OCI-LY3 (cell line): ENCODE measurements around the gene OXNAD1.

Source experiments
- H2AFZ ChIP-seq: fragments of 200-600, 300-600 bp; shearing (Covaris generic); 2 replicates; pipeline ENCODE4 v1.6.0; 2014; ENCODE audit warnings: antibody characterized with exemption, low read depth, low read length
- H3K27ac ChIP-seq: fragments of 200-600, 300-600 bp; sonication (generic); 2 replicates; pipeline ENCODE4 v1.5.1; 2014; ENCODE audit warnings: mild to moderate bottlenecking, low read length, moderate library complexity, mixed read lengths
- H3K27me3 ChIP-seq: fragments of 200-600, 300-600 bp; sonication (generic); 2 replicates; pipeline ENCODE4 v1.6.1; 2014; ENCODE audit warnings: low read depth, low read length, mixed read lengths
- H3K36me3 ChIP-seq: fragments of 200-600, 300-600 bp; sonication (generic); replicated peaks from 2 replicates; pipeline ENCODE3; 2014; ENCODE audit warnings: low read depth, low read length, mixed read lengths
- H3K4me1 ChIP-seq: fragments of 300-600, 200-600 bp; sonication (generic); 2 replicates; pipeline ENCODE4 v1.6.1; 2014; ENCODE audit warnings: low read length, mixed read lengths
- H3K4me2 ChIP-seq: fragments of 200-600, 300-600 bp; sonication (generic); 2 replicates; pipeline ENCODE4 v1.6.1; 2014; ENCODE audit warnings: low read length, mixed read lengths
- H3K4me3 ChIP-seq: fragments of 300-600, 200-600 bp; sonication (generic); 2 replicates; pipeline ENCODE4 v1.5.1; 2014; ENCODE audit warnings: antibody characterized with exemption, mild to moderate bottlenecking, low read length, moderate library complexity
- H3K79me2 ChIP-seq: fragments of 300-600, 200-600 bp; shearing (Covaris generic); 2 replicates; pipeline ENCODE4 v1.6.1; 2014; ENCODE audit warnings: mild to moderate bottlenecking, low read length, mixed read lengths
- H3K9ac ChIP-seq: fragments of 300-600, 200-600 bp; shearing (Covaris generic); 2 replicates; pipeline ENCODE4 v1.6.0; 2014; ENCODE audit warnings: mild to moderate bottlenecking, low read length, moderate library complexity
- H3K9me3 ChIP-seq: fragments of 200-600, 300-600 bp; shearing (Covaris generic); 2 replicates; pipeline ENCODE4 v1.6.1; 2014; ENCODE audit warnings: low read length, mixed read lengths; ENCODE audit not compliant: insufficient read depth
- H4K20me1 ChIP-seq: fragments of 200-600, 300-600 bp; sonication (generic); 2 replicates; pipeline ENCODE4 v1.6.1; 2016; ENCODE audit warnings: low read length, mixed read lengths; ENCODE audit not compliant: insufficient read depth
- CTCF ChIP-seq: fragments of 200-600, 300-600 bp; sonication (generic); IDR thresholded peaks from 2 replicates; pipeline ENCODE4 v1.5.1; 2014; ENCODE audit warnings: antibody characterized with exemption, low read length, low read depth
- EZH2phosphoT487 ChIP-seq: fragments of 200-600 bp; shearing (Covaris generic); IDR thresholded peaks from 2 replicates; pipeline ENCODE4 v1.6.1; 2018; ENCODE audit warnings: antibody characterized with exemption, mixed run types, low read depth

OXNAD1 gene

DNA sequence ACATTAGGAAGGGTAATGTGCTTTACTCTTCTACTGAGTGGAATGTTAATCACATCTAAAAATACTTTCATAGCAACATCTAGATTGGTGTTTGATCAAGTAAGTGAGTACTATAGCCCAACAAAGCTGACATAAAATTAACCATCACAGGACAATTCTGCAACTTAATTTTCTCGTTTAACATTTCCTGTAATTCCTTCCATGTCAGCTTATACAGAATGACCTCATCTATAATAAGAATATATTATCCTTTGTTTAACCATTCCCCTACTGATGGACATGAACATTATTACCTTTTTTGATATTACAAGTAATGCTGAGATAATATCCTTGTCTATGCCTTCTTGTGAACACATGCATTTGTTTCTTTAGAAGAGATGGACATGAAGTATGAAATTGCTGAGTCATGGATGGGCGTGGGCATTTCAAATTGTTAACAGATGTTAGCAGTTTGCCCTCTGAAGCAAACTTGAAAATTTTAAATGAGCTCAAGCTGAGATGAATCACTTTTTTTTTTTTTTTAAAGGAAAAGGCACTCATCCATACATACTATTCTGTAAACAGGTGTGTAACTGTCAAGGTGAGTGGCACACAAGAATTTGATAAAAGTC is 85.1 kb downstream of the OXNAD1 start:
- peaks cover 59% of the 10 kb centered on the region for H4K20me1 ChIP-seq
- H3K79me2 ChIP-seq, result peaks cover 8% of the 10 kb centered on the region; the same call in 1 of the 2 replicates
- no peaks in the 10 kb centered on the region for H3K9me3 ChIP-seq
- no peak overlapping the region for H3K9ac ChIP-seq
- H3K4me1 ChIP-seq, result no peaks in the 10 kb centered on the region
- no peak overlapping the region for H3K4me2 ChIP-seq
- H3K27ac ChIP-seq, result no peak overlapping the region
- H3K36me3 ChIP-seq, result peaks cover 91% of the 10 kb centered on the region
- H3K4me3 ChIP-seq, result no peak overlapping the region
- H2AFZ ChIP-seq, result no peak overlapping the region
- TF ChIP-seq EZH2phosphoT487 (no peak), CTCF (no peak)
- no peaks in the 10 kb centered on the region for H3K27me3 ChIP-seq

DNA sequence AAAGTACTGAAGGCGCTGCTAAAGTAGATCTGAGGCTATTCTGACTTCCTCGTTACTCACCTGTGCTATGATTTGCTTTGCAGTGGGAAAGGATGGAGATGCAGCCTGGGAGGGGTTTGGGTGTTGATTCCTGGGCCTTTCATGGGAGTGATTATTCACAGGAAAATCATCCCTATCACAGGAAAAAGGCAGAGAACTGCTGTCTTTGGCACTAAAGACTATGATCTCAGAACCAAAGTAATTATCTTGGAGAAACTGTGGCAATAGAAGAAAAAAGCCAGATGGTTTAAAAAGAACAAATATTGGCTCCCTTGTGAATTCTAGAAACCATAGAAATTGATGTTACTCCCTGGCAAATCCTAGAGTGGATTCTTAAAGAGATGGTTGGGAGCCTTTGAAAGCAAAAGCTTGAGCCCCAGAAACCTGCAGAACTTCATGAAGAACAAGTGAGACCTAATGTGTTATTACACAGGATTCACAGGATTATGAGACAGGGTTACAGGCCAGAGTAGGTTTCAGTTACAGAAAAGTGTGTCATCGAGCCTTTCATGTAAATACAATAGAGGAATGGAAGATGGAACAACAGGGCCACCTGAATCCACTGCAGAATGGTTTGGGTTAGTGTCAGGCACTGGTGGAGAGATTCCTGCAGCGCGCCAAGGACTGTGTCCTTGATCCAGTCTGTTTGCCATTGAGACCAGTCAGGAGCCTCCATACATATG is 85.7 kb downstream of the OXNAD1 start:
- no peaks in the 10 kb centered on the region for H3K27me3 ChIP-seq
- no peaks in the 10 kb centered on the region for H3K9me3 ChIP-seq
- H3K4me1 ChIP-seq, result no peaks in the 10 kb centered on the region
- no peak overlapping the region for H3K27ac ChIP-seq
- no peak overlapping the region for H3K9ac ChIP-seq
- TF ChIP-seq CTCF (no peak), EZH2phosphoT487 (no peak)
- H3K36me3 ChIP-seq, result peaks cover 91% of the 10 kb centered on the region
- H3K79me2 ChIP-seq, result peaks cover 13% of the 10 kb centered on the region; the same call in 1 of the 2 replicates
- H2AFZ ChIP-seq, result no peak overlapping the region
- H3K4me3 ChIP-seq, result no peak overlapping the region
- H3K4me2 ChIP-seq, result no peak overlapping the region
- peaks cover 65% of the 10 kb centered on the region for H4K20me1 ChIP-seq

DNA sequence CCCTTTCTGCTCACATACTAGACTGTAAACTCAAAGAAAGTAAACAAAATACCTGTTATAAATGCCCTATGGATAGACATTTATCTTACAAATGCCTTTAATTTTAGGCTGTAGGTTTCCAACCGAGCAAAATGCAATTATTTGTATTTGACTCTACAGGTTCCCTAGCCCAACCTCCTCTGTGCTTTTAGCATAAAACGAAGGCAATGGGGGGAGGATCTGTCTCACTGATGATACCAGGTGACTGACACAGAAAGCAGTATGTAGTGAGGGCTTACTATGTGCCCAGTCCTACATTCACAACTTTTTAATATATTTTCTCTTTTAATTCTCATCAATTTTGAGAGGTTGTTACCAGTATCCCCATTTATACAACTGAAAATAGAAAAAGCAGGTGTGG is 87.4 kb downstream of the OXNAD1 start:
- peaks cover 90% of the 10 kb centered on the region for H3K36me3 ChIP-seq
- no peak overlapping the region for H3K4me2 ChIP-seq
- H4K20me1 ChIP-seq, result peaks cover 63% of the 10 kb centered on the region
- H3K9ac ChIP-seq, result no peak overlapping the region
- no peaks in the 10 kb centered on the region for H3K4me1 ChIP-seq
- TF ChIP-seq EZH2phosphoT487, result no peak
- no peak for TF ChIP-seq CTCF
- no peak overlapping the region for H2AFZ ChIP-seq
- H3K4me3 ChIP-seq, result no peak overlapping the region
- no peak overlapping the region for H3K27ac ChIP-seq
- H3K27me3 ChIP-seq, result no peaks in the 10 kb centered on the region
- peaks cover 18% of the 10 kb centered on the region; the same call in 1 of the 2 replicates for H3K79me2 ChIP-seq
- H3K9me3 ChIP-seq, result no peaks in the 10 kb centered on the region

- TF ChIP-seq CTCF, result no peak
- TF ChIP-seq EZH2phosphoT487, result no peak
- Histone ChIP-seq H3K9me3 (no peaks in the 10 kb centered on the region), H3K27me3 (no peaks in the 10 kb centered on the region), H2AFZ (no peak overlapping the region), H3K4me2 (no peak overlapping the region), H3K36me3 (peaks cover 84% of the 10 kb centered on the region), H3K4me3 (no peak overlapping the region), H3K79me2 (peaks cover 28% of the 10 kb centered on the region; the same call in 1 of the 2 replicates), H4K20me1 (peaks cover 77% of the 10 kb centered on the region), H3K9ac (no peak overlapping the region), H3K27ac (no peak overlapping the region), H3K4me1 (peaks cover 2% of the 10 kb centered on the region)
These were observed 89.3 kb downstream of the OXNAD1 start for GRCh38 chr3:16354291-16354690.
